NCI-H345 treated with DMSO at 0.1 percent for 48 hours (cell line): ENCODE data around the gene ARHGAP15.

ENCODE experiments used
- DNase-seq: peaks from one replicate; lab custom pipeline; 2025; ENCODE audit not compliant: unreplicated experiment; lab: John Stamatoyannopoulos, UW

Gene ARHGAP15

GRCh38 chr2:143802871-143803650, 673.8 kb downstream of the ARHGAP15 start:
- no peak for DNase-seq

GRCh38 chr2:143803936-143804335, 674.7 kb downstream of the ARHGAP15 start:
- DNase-seq = no peak

- DNase-seq = no peak
These were observed 676.4 kb downstream of the ARHGAP15 start for GRCh38 chr2:143805666-143806065.

GRCh38 chr2:143807192-143807591, 678.0 kb downstream of the ARHGAP15 start:
- no peak for DNase-seq

- DNase-seq = no peak
These were observed 678.5 kb downstream of the ARHGAP15 start for GRCh38 chr2:143807671-143808070.

- DNase-seq = no peak
These were observed 678.9 kb downstream of the ARHGAP15 start for GRCh38 chr2:143808166-143808565.

- no peak for DNase-seq
These were observed 685.9 kb downstream of the ARHGAP15 start for GRCh38 chr2:143815082-143815481.

- no peak for DNase-seq
These were observed 687.7 kb downstream of the ARHGAP15 start for GRCh38 chr2:143816916-143817315.
